HEK293 (cell line): ENCODE results near the gene DHRS2.

Experiments
- CTCF ChIA-PET: fragments of 350-600 bp; formaldehyde crosslinking; extraction: SDS; loops from one replicate; lab custom pipeline; 2021; ENCODE audit warnings: antibody characterized with exemption; lab: Yijun Ruan, JAX
- POLR2A ChIA-PET: fragments of 300-600 bp; formaldehyde crosslinking; extraction: SDS; loops from one replicate; lab custom pipeline; 2020; ENCODE audit warnings: antibody characterized with exemption, inconsistent platforms; lab: Yijun Ruan, JAX
- H3K27ac ChIP-seq: fragments of 200-500 bp; sonication (Bioruptor generic); 2 replicates; pipeline ENCODE4 v1.5.1; 2014; ENCODE audit warnings: low read depth, low read length, control low read depth, inconsistent platforms; ENCODE audit errors: extremely low read depth
- H3K36me3 ChIP-seq, 2 experiments: fragments of 200-500 bp in 1 of 2; sonication (Bioruptor generic) in 1 of 2; 1 replicate in 1 of 2; 2 replicates in 1 of 2; pipeline ENCODE4 v1.5.1; 2014 to 2017; ENCODE audit warnings: inconsistent platforms in 2 of 2, low read length in 2 of 2; ENCODE audit not compliant: control insufficient read depth in 2 of 2, insufficient read depth in 1 of 2
- H3K4me1 ChIP-seq: fragments of 200-500 bp; sonication (Bioruptor generic); 2 replicates; pipeline ENCODE4 v1.5.1; 2014; ENCODE audit warnings: mild to moderate bottlenecking, low read length, inconsistent platforms; ENCODE audit not compliant: control insufficient read depth, insufficient read depth
- H3K4me3 ChIP-seq: 2 replicates; pipeline ENCODE4 v1.5.1; 2011; ENCODE audit warnings: low read depth, mild to moderate bottlenecking, control low read depth, low read length, moderate library complexity
- H3K9me3 ChIP-seq: fragments of 200-500 bp; sonication (Bioruptor generic); 2 replicates; pipeline ENCODE4 v1.5.1; 2014; ENCODE audit warnings: low read depth, low read length, inconsistent platforms; ENCODE audit not compliant: control insufficient read depth, insufficient read depth
- AEBP2 ChIP-seq: fragments of 450-650 bp; formaldehyde crosslinking; IDR thresholded peaks from 2 replicates; pipeline ENCODE4 v1.5.1; 2016; ENCODE audit warnings: missing biosample characterization, missing genetic modification characterization, borderline replicate concordance
- EGR2 ChIP-seq: fragments of 450-650 bp; formaldehyde crosslinking; IDR thresholded peaks from 2 replicates; pipeline ENCODE4 v1.5.1; 2016; ENCODE audit warnings: low read depth, missing biosample characterization, missing genetic modification characterization
- MZF1 ChIP-seq: fragments of 450-650 bp; formaldehyde crosslinking; IDR thresholded peaks from 2 replicates; pipeline ENCODE4 v1.5.1; 2017; ENCODE audit warnings: missing biosample characterization, missing genetic modification characterization, borderline replicate concordance
- PATZ1 ChIP-seq: fragments of 450-650 bp; formaldehyde crosslinking; IDR thresholded peaks from 2 replicates; pipeline ENCODE4 v1.5.1; 2016; ENCODE audit warnings: missing biosample characterization, missing genetic modification characterization
- PRDM2 ChIP-seq: fragments of 450-650 bp; formaldehyde crosslinking; IDR thresholded peaks from 2 replicates; pipeline ENCODE4 v1.5.1; 2016; ENCODE audit warnings: missing biosample characterization, missing genetic modification characterization, borderline replicate concordance
- SCRT2 ChIP-seq: fragments of 450-650 bp; formaldehyde crosslinking; IDR thresholded peaks from 2 replicates; pipeline ENCODE4 v1.5.1; 2016; ENCODE audit warnings: missing biosample characterization, missing genetic modification characterization
- ZBTB48 ChIP-seq: fragments of 450-650 bp; formaldehyde crosslinking; IDR thresholded peaks from 2 replicates; pipeline ENCODE4 v1.5.1; 2016; ENCODE audit warnings: missing biosample characterization, missing genetic modification characterization
- ZIC2 ChIP-seq: fragments of 450-650 bp; formaldehyde crosslinking; IDR thresholded peaks from 2 replicates; pipeline ENCODE4 v1.5.1; 2016; ENCODE audit warnings: missing biosample characterization, missing genetic modification characterization
- ZNF19 ChIP-seq: fragments of 450-650 bp; formaldehyde crosslinking; IDR thresholded peaks from 2 replicates; pipeline ENCODE4; 2016; ENCODE audit warnings: missing biosample characterization, missing genetic modification characterization, low read depth
- ZNF354C ChIP-seq: fragments of 450-650 bp; formaldehyde crosslinking; IDR thresholded peaks from 2 replicates; pipeline ENCODE4 v1.5.1; 2016; ENCODE audit warnings: missing biosample characterization, missing genetic modification characterization, low read depth, borderline replicate concordance
- ZNF37A ChIP-seq: fragments of 450-650 bp; IDR thresholded peaks from 2 replicates; pipeline ENCODE4 v1.5.1; 2018; ENCODE audit warnings: missing biosample characterization, missing genetic modification characterization
- ZNF488 ChIP-seq: fragments of 450-650 bp; formaldehyde crosslinking; IDR thresholded peaks from 2 replicates; pipeline ENCODE4 v1.5.1; 2016; ENCODE audit warnings: missing biosample characterization, missing genetic modification characterization
- ZNF571 ChIP-seq: fragments of 450-650 bp; formaldehyde crosslinking; IDR thresholded peaks from 2 replicates; pipeline ENCODE4 v1.5.0; 2017; ENCODE audit warnings: missing biosample characterization, missing genetic modification characterization
- ZNF664 ChIP-seq: fragments of 450-650 bp; formaldehyde crosslinking; IDR thresholded peaks from 2 replicates; pipeline ENCODE4 v1.5.1; 2016; ENCODE audit warnings: missing biosample characterization, missing genetic modification characterization
- ZNF707 ChIP-seq: fragments of 450-650 bp; formaldehyde crosslinking; IDR thresholded peaks from 2 replicates; pipeline ENCODE4 v1.5.1; 2016; ENCODE audit warnings: missing biosample characterization, missing genetic modification characterization
- ZNF747 ChIP-seq: fragments of 450-650 bp; formaldehyde crosslinking; IDR thresholded peaks from 2 replicates; pipeline ENCODE4 v1.5.1; 2016; ENCODE audit warnings: missing biosample characterization, missing genetic modification characterization

Gene DHRS2

GRCh38 chr14:23613242-23614070 is 22.7 kb upstream of the DHRS2 start:
- TF ChIP-seq ZNF37A (tag by site-specific recombination) (no peak), ZNF664 (tag by site-specific recombination) (no peak), ZIC2 (tag by site-specific recombination) (no peak), PATZ1 (tag by site-specific recombination) (no peak), ZNF707 (tag by site-specific recombination) (no peak), PRDM2 (no peak), SCRT2 (tag by site-specific recombination) (no peak), ZNF354C (no peak), MZF1 (tag by site-specific recombination) (no peak), ZNF19 (tag by site-specific recombination) (no peak), AEBP2 (no peak), ZNF571 (tag by site-specific recombination) (no peak), ZBTB48 (tag by site-specific recombination) (no peak), ZNF488 (tag by site-specific recombination) (no peak), EGR2 (tag by site-specific recombination) (no peak), ZNF747 (tag by site-specific recombination) (no peak)
- Histone ChIP-seq H3K36me3 (no peaks in the 10 kb centered on the region), H3K9me3 (no peaks in the 10 kb centered on the region), H3K4me3 (no peak overlapping the region), H3K27ac (no peak overlapping the region), H3K4me1 (no peaks in the 10 kb centered on the region)
- CTCF ChIA-PET: interaction anchor here (0.7 to 3.4 kb wide), 5 partner anchors 19 to 297 kb away, joined by 3 to 21 read pairs (median 3); no protein-coding TSS in a partner anchor
- POLR2A ChIA-PET: no interaction called here
